GM12801 (cell line): ENCODE measurements around the gene TP53BP2.

Experiments
- CTCF ChIP-seq: IDR thresholded peaks from one replicate; pipeline ENCODE4 v1.5.1; 2011; ENCODE audit warnings: control low read depth; ENCODE audit not compliant: insufficient read length; ENCODE audit errors: extremely low read depth

The TP53BP2 gene

GRCh38 chr1:223873044-223873443 lies 27.3 kb upstream of the TP53BP2 start:
- TF ChIP-seq CTCF = no peak

GRCh38 chr1:223872308-223872901 lies 26.7 kb upstream of the TP53BP2 start:
- no peak for TF ChIP-seq CTCF

- TF ChIP-seq CTCF = no peak
Observed at GRCh38 chr1:223870617-223871574, 25.1 kb upstream of the TP53BP2 start.

- TF ChIP-seq CTCF = no peak
Observed at GRCh38 chr1:223864084-223864483, 18.3 kb upstream of the TP53BP2 start.

- TF ChIP-seq CTCF = no peak
Observed at GRCh38 chr1:223861904-223862303, 16.2 kb upstream of the TP53BP2 start.

GRCh38 chr1:223860051-223860622 lies 14.4 kb upstream of the TP53BP2 start:
- TF ChIP-seq CTCF = no peak

GRCh38 chr1:223859058-223859457 lies 13.3 kb upstream of the TP53BP2 start:
- TF ChIP-seq CTCF = no peak
